Activated T-cell treated with anti-CD3 and anti-CD28 coated beads, Interleukin-2, amount 50 U/mL, for 4 hours (primary cell): ENCODE data around the gene SCFD2. TPM values are rescaled to one million over a fixed set of nuclear protein-coding genes. Genes with fewer than 3 reads are reported as not detected.

Source experiments
- ATAC-seq, 2 donors: fragments of 200-7000 bp; cut with Tn5 transposase; one replicate each; pipeline ENCODE4 v1.10.0; 2021
- DNase-seq: peaks from one replicate; pipeline ENCODE4 v3.0.0-alpha.2; 2020
- H3K27me3 Mint-ChIP-seq: one replicate; pipeline ENCODE4 v1.8.0; 2021; ENCODE audit warnings: low read depth, mixed read lengths
- H3K36me3 Mint-ChIP-seq: one replicate; pipeline ENCODE4 v1.8.0; 2022; ENCODE audit warnings: mixed read lengths; ENCODE audit not compliant: insufficient read depth
- H3K4me1 Mint-ChIP-seq: one replicate; pipeline ENCODE4 v1.8.0; 2021; ENCODE audit warnings: low read depth, mixed read lengths
- H3K4me3 Mint-ChIP-seq: one replicate; pipeline ENCODE4 v1.8.0; 2021; ENCODE audit warnings: mild to moderate bottlenecking, moderate library complexity, mixed read lengths
- H3K9me3 Mint-ChIP-seq: one replicate; pipeline ENCODE4 v1.8.0; 2021; ENCODE audit warnings: mixed read lengths
- total RNA-seq, 3 donors: library from RNA; stranded (reverse); gene quantifications; one replicate each; pipeline ENCODE4 v1.2.1, GENCODE V29; 2021

The SCFD2 gene
- total RNA-seq, 3 donors from 2014 or later = 45.0 to 48.9 (median 46.9) TPM

DNA sequence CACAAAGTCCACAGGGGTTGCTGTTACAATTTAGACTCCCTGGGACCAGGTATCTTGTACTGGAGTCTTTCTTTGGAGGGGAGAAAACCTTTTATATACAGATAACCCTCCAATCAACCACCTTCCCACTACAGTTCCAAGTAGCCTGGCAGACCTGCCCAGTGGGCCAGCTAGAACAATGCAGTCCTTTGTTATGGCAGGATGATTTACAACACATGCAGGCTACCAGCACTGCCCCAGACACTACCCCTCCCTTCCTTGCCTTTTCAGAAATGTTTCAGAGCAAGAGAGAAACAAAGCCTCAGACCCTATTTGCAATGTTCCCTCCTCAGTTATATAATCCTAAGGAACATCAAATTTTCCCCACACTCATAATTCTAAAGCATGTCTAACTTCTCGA, 492.7 kb downstream of the SCFD2 start:
- H3K27me3 Mint-ChIP-seq = no peaks in the 10 kb centered on the region
- H3K9me3 Mint-ChIP-seq = no peaks in the 10 kb centered on the region
- peaks cover 35% of the 10 kb centered on the region for H3K36me3 Mint-ChIP-seq
- no peak for ATAC-seq
- H3K4me1 Mint-ChIP-seq = peaks cover 3% of the 10 kb centered on the region
- H3K4me3 Mint-ChIP-seq = no peak overlapping the region
- DNase-seq = no peak

DNA sequence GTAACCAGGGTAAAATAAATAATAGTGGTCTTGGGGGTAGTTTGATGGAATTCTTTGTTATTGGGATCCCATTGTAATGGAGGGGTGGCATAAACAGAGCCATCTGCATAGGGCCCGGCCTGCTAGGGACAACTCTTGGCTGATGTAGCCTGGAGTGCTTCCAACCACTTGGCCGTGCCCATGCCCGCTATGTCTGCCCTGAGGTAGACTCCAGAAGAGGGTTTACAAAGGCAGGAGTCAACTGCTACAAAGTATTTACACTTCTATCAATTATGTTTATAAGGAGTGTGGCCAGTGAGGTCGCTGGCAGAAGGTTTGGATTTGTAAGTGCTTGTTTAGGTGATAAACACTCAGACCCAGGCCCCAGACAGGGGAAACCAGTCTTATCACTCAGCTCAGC, 495.6 kb downstream of the SCFD2 start:
- no peak for ATAC-seq
- no peaks in the 10 kb centered on the region for H3K27me3 Mint-ChIP-seq
- H3K4me3 Mint-ChIP-seq = no peak overlapping the region
- H3K4me1 Mint-ChIP-seq = no peaks in the 10 kb centered on the region
- no peak for DNase-seq
- H3K36me3 Mint-ChIP-seq = peaks cover 28% of the 10 kb centered on the region
- H3K9me3 Mint-ChIP-seq = no peaks in the 10 kb centered on the region

DNA sequence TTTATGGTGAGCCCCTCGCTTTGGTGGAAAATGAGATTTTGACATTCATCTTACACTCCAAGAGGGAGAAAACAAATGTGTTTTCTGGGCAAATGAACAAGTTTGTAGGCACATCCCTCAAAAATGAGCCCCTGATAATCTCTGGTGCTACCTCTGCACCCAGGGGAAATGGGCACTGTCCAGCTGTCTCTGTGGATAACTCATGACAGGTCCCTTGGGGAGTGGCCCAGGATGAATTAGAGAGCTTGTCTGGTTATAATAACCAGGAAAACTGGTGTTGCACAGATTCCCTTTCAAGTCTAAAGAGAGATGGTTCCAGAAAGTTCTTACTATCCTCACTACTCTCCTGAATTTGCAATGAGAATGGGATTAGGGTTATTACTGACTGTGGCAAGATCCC, 496.2 kb downstream of the SCFD2 start:
- no peaks in the 10 kb centered on the region for H3K9me3 Mint-ChIP-seq

DNA sequence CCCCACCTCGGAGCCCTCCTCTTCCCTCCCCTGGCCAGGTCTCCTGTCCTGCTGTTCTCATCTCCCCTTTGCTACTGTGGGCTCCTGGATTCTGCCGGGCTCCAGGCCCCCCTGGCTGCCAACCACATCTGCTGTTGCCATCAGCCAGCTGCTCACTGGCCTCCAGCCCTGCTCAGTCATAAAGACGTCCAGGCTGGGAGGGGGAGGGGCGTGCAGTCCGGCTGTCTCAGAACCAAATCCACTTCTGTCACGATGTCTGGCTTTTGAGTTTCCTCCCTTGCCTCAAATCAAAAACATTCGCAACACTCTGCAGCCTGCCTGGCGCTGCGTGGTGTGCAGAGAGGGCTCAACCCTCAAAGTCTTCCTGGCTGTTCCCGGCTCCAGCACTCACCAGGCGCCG, 496.7 kb downstream of the SCFD2 start:
- H3K4me1 Mint-ChIP-seq = no peaks in the 10 kb centered on the region
- H3K36me3 Mint-ChIP-seq = peaks cover 25% of the 10 kb centered on the region
- peaks cover 2% of the 10 kb centered on the region for H3K27me3 Mint-ChIP-seq
- DNase-seq (no peak), ATAC-seq (no peak)
- H3K4me3 Mint-ChIP-seq = no peak overlapping the region
- H3K9me3 Mint-ChIP-seq = no peaks in the 10 kb centered on the region

More for the DNA sequence above, 496.2 kb downstream of the SCFD2 start:
- Mint-ChIP-seq H3K4me3 (no peak overlapping the region), H3K27me3 (peaks cover under 1% of the 10 kb centered on the region), H3K4me1 (no peaks in the 10 kb centered on the region), H3K36me3 (peaks cover 27% of the 10 kb centered on the region)
- DNase-seq (no peak), ATAC-seq (no peak)

DNA sequence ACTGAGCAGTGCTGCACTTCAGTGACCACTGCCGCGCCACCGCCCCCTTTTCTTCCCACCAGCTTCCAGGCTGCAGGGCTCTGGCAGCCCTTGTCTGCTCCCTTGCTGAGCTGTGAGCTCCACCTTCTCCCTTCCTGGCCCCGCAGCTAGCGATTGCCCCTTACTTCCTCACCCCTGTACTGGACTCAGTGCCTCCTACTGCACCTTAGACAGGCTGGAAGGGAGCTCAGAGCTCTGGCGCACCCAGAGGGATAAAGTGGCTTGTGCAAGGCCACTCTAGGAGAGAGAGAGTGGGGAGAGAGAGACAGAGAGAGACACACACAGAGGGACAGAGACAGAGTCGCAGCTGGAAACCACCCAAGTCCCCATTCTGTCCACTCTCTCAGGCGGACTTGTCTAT, 497.7 kb downstream of the SCFD2 start:
- H3K27me3 Mint-ChIP-seq = peaks cover 5% of the 10 kb centered on the region
- DNase-seq = no peak
- H3K4me1 Mint-ChIP-seq = no peaks in the 10 kb centered on the region
- no peak for ATAC-seq
- no peak overlapping the region for H3K4me3 Mint-ChIP-seq
- no peaks in the 10 kb centered on the region for H3K9me3 Mint-ChIP-seq
- H3K36me3 Mint-ChIP-seq = peaks cover 18% of the 10 kb centered on the region

DNA sequence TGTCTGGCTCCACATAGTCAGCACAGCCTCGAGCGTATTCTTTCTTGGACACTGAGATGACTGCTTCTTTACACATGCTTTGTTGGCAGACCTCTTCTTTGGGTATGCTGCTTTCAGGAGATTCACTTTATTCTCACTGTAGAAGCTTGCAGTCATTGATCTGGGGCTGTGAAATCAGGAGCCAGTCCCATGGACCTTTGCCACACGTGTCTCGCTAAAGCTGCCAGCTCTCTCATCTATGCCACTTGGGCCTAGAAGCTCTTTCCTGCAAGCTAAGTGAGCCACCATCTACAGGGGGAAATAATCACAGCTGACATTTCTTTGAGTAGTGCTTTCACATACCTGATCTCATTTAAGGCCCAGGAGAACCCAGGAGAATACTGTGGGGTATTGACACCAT, 498.7 kb downstream of the SCFD2 start:
- peaks cover 6% of the 10 kb centered on the region for H3K27me3 Mint-ChIP-seq
- peaks cover 9% of the 10 kb centered on the region for H3K36me3 Mint-ChIP-seq
- ATAC-seq = no peak
- H3K4me3 Mint-ChIP-seq = no peak overlapping the region
- DNase-seq = no peak
- no peaks in the 10 kb centered on the region for H3K9me3 Mint-ChIP-seq
- H3K4me1 Mint-ChIP-seq = no peaks in the 10 kb centered on the region

DNA sequence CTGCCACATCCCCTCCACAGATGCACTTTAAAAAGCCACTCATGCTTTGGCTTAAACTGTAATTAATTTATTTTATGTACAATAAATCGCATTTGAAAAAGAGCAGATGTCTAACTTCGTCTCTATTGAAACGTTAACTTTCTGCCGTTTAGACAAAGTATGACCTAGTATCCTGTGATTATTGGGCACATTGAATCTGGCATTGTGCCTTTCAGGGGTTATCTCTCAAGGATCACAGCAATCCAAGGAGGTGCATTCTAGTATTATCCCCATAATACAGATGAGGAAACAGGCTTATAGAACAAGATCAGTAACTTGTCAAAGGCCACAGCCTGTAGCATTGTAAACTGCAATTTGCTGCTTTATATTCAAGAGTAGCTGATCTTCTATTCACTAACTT, 499.1 kb downstream of the SCFD2 start:
- ATAC-seq (no peak), DNase-seq (no peak)
- Mint-ChIP-seq H3K27me3 (peaks cover 6% of the 10 kb centered on the region), H3K36me3 (peaks cover 9% of the 10 kb centered on the region), H3K4me1 (peaks cover under 1% of the 10 kb centered on the region), H3K4me3 (no peak overlapping the region), H3K9me3 (no peaks in the 10 kb centered on the region)

DNA sequence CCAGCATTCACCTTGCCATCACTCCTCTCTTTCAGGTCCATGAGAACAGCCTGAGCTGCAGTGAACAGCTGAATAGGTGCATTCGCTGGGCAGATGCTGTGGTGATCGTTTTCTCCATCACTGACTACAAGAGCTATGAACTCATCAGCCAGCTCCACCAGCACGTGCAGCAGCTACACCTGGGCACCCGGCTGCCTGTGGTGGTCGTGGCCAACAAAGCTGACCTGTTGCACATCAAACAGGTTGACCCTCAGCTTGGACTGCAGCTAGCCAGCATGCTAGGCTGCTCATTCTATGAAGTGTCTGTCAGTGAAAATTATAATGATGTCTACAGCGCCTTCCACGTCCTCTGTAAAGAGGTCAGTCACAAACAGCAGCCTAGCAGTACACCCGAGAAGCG, 500.6 kb downstream of the SCFD2 start:
- ATAC-seq = no peak
- Mint-ChIP-seq H3K36me3 (no peaks in the 10 kb centered on the region), H3K27me3 (peaks cover 19% of the 10 kb centered on the region), H3K9me3 (no peaks in the 10 kb centered on the region), H3K4me1 (peaks cover 9% of the 10 kb centered on the region), H3K4me3 (no peak overlapping the region)
- DNase-seq = no peak

DNA sequence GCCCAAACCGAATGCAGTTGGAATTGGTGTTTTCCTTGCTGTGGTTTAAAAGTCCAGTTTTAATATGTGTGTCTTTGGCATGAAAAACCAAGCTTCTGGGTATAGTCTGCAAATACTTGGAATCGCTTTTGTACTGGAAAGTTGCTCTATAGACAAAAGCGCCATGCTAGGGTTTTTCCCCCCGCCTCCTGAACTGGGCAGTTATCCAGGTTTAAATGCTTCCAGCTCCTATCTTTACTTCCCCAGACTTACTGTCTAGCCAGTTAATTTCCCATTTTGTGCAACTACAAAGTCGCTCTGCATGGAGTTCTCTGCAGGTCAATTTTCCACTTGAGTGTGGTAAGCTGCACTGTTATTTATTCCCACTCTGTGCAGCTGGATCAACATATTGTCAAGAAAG, 501.1 kb downstream of the SCFD2 start:
- DNase-seq = no peak
- no peaks in the 10 kb centered on the region for H3K36me3 Mint-ChIP-seq
- peaks cover 23% of the 10 kb centered on the region for H3K27me3 Mint-ChIP-seq
- no peak overlapping the region for H3K4me3 Mint-ChIP-seq
- no peaks in the 10 kb centered on the region for H3K9me3 Mint-ChIP-seq
- peaks cover 9% of the 10 kb centered on the region for H3K4me1 Mint-ChIP-seq
- no peak for ATAC-seq

DNA sequence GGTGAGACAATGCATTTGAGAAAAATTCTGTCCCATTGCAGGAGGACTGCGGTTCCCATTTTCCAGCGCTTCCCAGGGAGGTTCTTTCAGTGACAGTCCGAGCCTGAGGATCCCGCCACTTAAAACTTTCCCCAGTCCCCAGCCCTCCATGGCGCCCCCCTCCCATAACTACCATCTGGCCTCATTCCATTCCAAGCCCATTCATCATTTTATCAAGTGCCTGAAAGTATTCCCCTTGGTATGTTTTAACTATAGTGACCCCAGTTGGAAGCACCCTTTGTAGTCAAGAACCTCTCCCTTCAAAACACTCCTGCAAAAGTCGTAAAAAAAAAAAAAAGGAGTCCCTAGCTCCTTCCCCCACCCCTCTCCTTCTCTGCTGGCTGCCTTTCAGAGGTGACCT, 502.5 kb downstream of the SCFD2 start:
- Mint-ChIP-seq H3K36me3 (no peaks in the 10 kb centered on the region), H3K27me3 (peaks cover 27% of the 10 kb centered on the region)
- DNase-seq = no peak

DNA sequence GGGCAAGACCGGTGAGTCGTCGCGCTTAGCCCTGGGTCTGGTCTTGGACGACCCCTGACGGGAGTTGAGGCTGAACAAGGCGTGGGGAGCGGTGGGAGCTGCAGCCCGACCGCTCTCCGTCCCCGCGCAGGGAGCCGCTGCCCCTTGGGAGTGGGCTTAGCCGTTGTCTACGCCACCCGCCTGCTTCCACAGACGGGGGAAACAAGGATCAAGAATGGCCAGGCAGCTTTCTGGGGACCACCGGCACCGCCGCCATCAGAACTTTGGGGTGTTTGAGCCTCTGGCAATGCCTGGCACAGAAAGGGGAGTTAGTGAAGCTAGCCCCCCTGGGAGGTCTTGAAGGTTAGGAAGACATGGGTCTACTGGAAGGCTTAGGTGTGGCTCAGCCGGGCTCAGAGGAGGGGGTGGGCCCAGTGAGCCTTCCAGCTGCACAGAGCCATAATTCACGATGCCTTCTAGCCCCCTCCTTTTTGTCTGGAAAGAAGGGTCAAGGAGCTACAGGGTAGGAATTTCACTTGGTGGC, 503.2 kb downstream of the SCFD2 start:
- no peak for ATAC-seq
- peaks cover 4% of the 10 kb centered on the region for H3K9me3 Mint-ChIP-seq
- peaks cover 29% of the 10 kb centered on the region for H3K27me3 Mint-ChIP-seq
- DNase-seq = no peak
- peaks cover 9% of the 10 kb centered on the region for H3K4me1 Mint-ChIP-seq
- no peaks in the 10 kb centered on the region for H3K36me3 Mint-ChIP-seq
- H3K4me3 Mint-ChIP-seq = peak overlapping the region; percentile 73

More for the DNA sequence above, 502.5 kb downstream of the SCFD2 start:
- Mint-ChIP-seq H3K4me3 (peak overlapping the region; percentile 73), H3K4me1 (peaks cover 9% of the 10 kb centered on the region), H3K9me3 (peaks cover 4% of the 10 kb centered on the region)
- no peak for ATAC-seq

DNA sequence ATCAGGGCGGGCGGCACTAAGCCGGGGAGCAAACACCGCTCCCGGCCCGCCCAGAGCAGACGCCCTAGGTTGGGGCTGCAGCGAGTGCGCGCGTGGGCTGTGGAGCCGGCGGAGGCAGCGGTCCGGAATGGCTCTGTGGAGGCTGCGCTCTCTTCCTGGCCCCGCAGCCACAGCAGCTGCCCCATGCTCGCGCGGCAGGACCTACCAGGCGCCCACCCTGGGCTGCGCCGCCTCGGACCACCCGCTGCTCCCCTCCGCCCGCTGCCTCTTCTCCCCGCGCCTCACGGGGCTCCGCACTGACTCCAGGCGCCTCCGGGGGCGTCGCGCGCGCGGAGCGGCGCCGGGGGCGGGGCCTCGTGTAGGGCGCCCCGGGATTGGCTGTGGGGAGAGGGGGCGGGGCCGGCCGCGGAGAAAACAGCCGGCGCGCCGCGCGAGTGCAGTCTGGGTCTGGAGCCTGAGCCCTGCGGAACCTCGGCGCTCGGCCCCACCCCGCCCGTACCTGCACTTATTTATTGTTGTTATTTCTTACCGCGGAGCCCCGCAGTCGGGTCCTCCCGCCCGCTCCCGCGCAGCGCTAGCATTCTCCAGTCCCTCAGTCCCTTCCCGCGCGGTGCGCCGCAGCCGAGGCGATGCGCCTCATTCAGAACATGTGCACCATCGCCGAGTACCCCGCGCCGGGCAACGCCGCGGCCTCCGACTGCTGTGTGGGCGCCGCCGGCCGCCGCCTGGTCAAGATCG, 503.8 kb downstream of the SCFD2 start, which contains the start of gene RASL11B:
Gene RASL11B (plus strand): TSS at position 439 of the 738 bp plus-strand sequence. CDS start 191 bp downstream, at position 630.
- Mint-ChIP-seq H3K36me3 (no peaks in the 10 kb centered on the region), H3K27me3 (peaks cover 29% of the 10 kb centered on the region), H3K4me3 (peak within 1 kb of the TSS; percentile 73), H3K9me3 (peaks cover 4% of the 10 kb centered on the region), H3K4me1 (peaks cover 9% of the 10 kb centered on the region)
- ATAC-seq (peak; percentile 98), DNase-seq (peak; percentile 75)

DNA sequence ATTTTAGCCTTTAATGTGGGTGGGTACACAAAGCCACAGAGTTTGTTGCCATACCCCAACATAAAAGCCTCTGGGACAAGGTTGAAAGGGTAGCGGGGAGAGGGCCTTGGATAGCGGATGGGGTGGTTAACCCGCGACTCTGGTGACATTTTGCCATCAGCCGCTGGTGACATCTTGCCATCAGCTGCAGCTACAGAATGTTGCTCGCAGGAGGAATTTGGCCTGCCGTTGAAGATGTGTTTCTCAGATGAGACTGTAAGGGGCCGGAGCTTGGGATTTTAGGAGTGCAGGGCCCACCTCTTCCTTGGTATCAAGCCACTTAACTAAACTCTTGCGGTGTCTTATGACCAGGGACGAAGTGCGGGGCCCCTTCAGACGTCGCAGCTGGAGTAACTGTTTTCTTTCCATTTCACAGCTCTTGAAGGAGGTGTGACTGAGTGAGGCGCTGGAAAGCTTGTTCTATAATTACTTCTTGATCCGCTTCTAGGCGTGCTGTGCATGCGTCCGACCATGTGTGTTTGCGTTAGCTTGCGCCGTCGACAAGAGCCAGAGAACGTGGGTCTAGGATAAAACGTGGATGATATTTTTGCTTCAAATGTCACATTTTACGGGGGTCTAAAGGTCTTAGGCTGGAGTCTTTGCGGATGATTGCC, 504.6 kb downstream of the SCFD2 start:
- DNase-seq = no peak
- H3K9me3 Mint-ChIP-seq = peaks cover 4% of the 10 kb centered on the region
- no peak for ATAC-seq
- H3K36me3 Mint-ChIP-seq = no peaks in the 10 kb centered on the region
- H3K4me3 Mint-ChIP-seq = peak overlapping the region; percentile 72
- peaks cover 9% of the 10 kb centered on the region for H3K4me1 Mint-ChIP-seq
- peaks cover 33% of the 10 kb centered on the region for H3K27me3 Mint-ChIP-seq

DNA sequence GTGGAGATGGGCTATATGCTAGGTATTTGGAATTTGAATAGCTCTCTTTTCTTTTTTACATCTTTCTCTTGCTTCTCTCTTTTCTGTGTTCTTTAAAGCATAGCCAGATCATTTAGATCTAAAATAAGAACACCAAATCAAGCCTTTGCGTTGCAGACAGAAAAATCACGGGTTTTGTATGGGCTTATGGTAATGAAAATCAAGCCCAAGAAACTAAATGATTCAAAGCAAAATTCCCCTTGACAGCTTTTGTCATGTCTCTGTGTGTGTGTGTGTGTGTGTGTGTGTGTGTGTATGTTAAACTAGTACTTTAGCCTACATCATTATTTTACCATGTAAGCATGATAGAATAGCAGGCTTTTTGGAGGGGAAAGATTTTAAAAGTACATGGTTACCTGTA, 505.5 kb downstream of the SCFD2 start:
- no peak for ATAC-seq
- Mint-ChIP-seq H3K9me3 (peaks cover 4% of the 10 kb centered on the region), H3K36me3 (no peaks in the 10 kb centered on the region), H3K4me3 (no peak overlapping the region), H3K27me3 (peaks cover 35% of the 10 kb centered on the region), H3K4me1 (peaks cover 9% of the 10 kb centered on the region)
- no peak for DNase-seq

DNA sequence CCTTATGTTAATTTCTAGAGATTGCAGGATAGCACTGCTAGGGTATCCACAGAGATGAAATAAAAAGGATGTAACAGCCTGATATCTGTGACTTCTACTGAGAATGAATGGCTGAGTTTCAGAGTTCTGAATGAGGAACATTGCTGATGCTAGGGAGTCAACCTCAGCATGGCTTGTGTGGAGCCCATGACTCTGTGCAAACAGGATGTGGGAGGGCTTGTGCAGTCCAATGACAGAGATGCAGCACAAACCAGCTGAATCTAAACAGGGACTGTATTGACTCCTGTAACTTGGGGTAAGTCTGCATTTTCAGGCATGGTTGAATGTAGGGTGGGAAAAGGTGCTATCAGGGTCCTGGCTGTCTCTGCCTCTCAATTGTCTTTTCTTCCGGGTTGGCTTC, 509.1 kb downstream of the SCFD2 start:
- ATAC-seq = no peak
- DNase-seq = no peak
- Mint-ChIP-seq H3K27me3 (peaks cover 29% of the 10 kb centered on the region), H3K4me3 (no peak overlapping the region), H3K9me3 (peaks cover 4% of the 10 kb centered on the region), H3K4me1 (peaks cover 9% of the 10 kb centered on the region), H3K36me3 (no peaks in the 10 kb centered on the region)
